GM19455 (cell line): ENCODE data around the gene JOSD2.
"Not testable (repeated sequence)": the region's sequence is repeated elsewhere in the genome, so short reads cannot be mapped to it uniquely, and the experiment has no call there.

ENCODE experiments used
- ATAC-seq: cut with Tn5 transposase; IDR thresholded peaks from one replicate; pipeline ENCODE4 v1.9.1; 2021; ENCODE audit not compliant: unreplicated experiment

Gene JOSD2

GRCh38 chr19:50478901-50479715 is 31.9 kb downstream of the JOSD2 start:
- ATAC-seq: no peak

- ATAC-seq: no peak
These were observed 33.1 kb downstream of the JOSD2 start for GRCh38 chr19:50477751-50478515.

- no peak for ATAC-seq
These were observed 34.1 kb downstream of the JOSD2 start for GRCh38 chr19:50476907-50477238.

GRCh38 chr19:50476224-50476906 is 34.6 kb downstream of the JOSD2 start, which contains the start of the genes EMC10 and GARIN5A:
TSS of gene EMC10 (plus strand) at chr19:50476507. CDS start at chr19:50476545, 38 bp downstream.
TSS of gene GARIN5A (minus strand) at chr19:50476848. CDS start at chr19:50476388, 460 bp downstream.
- peak; percentile 69 for ATAC-seq

GRCh38 chr19:50475736-50476223 is 35.2 kb downstream of the JOSD2 start:
- no peak for ATAC-seq

GRCh38 chr19:50475101-50475568 is 35.9 kb downstream of the JOSD2 start:
- ATAC-seq: no peak

GRCh38 chr19:50473336-50473735 is 37.7 kb downstream of the JOSD2 start:
- not testable (repeated sequence) for ATAC-seq

- no peak for ATAC-seq
These were observed 42.2 kb downstream of the JOSD2 start for GRCh38 chr19:50468818-50469217.

- ATAC-seq: no peak
These were observed 43.4 kb downstream of the JOSD2 start for GRCh38 chr19:50467566-50467965.

GRCh38 chr19:50466706-50467039 is 44.3 kb downstream of the JOSD2 start:
- no peak for ATAC-seq

GRCh38 chr19:50465986-50466705 is 44.8 kb downstream of the JOSD2 start:
- no peak for ATAC-seq

- no peak for ATAC-seq
These were observed 46.0 kb downstream of the JOSD2 start for GRCh38 chr19:50465000-50465399.

GRCh38 chr19:50464348-50464747 is 46.6 kb downstream of the JOSD2 start:
- ATAC-seq: no peak

GRCh38 chr19:50462970-50463369 is 48.0 kb downstream of the JOSD2 start:
- no peak for ATAC-seq

GRCh38 chr19:50461066-50461875 is 49.7 kb downstream of the JOSD2 start:
- peak; percentile 44 for ATAC-seq

GRCh38 chr19:50460161-50460765 is 50.7 kb downstream of the JOSD2 start:
- peak; percentile 70 for ATAC-seq

- no peak for ATAC-seq
These were observed 51.4 kb downstream of the JOSD2 start for GRCh38 chr19:50459638-50460037.

GRCh38 chr19:50459067-50459456 is 51.9 kb downstream of the JOSD2 start:
- no peak for ATAC-seq

- ATAC-seq: no peak
These were observed 52.5 kb downstream of the JOSD2 start for GRCh38 chr19:50458396-50459066.
